Muscle layer of colon (tissue), 2 donors: ENCODE measurements around the gene PYGB.

ENCODE experiments used
- H3K27ac ChIP-seq: one replicate; pipeline ENCODE4 v1.7.0; 2013; ENCODE audit warnings: low read depth, mild to moderate bottlenecking, low read length, moderate library complexity
- H3K27me3 ChIP-seq, 2 donors: one replicate each; pipeline ENCODE4 v1.7.0; 2013; ENCODE audit warnings: low read length in 2 of 2, mild to moderate bottlenecking in 2 of 2; ENCODE audit not compliant: insufficient read depth in 2 of 2, control insufficient read depth in 1 of 2
- H3K36me3 ChIP-seq: one replicate; pipeline ENCODE4 v1.7.0; 2013; ENCODE audit warnings: mild to moderate bottlenecking, low read length; ENCODE audit not compliant: insufficient read depth
- H3K4me1 ChIP-seq: one replicate; pipeline ENCODE4 v1.7.0; 2013; ENCODE audit warnings: mild to moderate bottlenecking, low read length; ENCODE audit not compliant: insufficient read depth
- H3K4me3 ChIP-seq, 2 donors: one replicate each; pipeline ENCODE4 v1.7.0; 2013; ENCODE audit warnings: low read length in 2 of 2, low read depth in 1 of 2, mild to moderate bottlenecking in 1 of 2, moderate library complexity in 1 of 2
- H3K9ac ChIP-seq: one replicate; pipeline ENCODE4 v1.7.0; 2013; ENCODE audit warnings: low read length
- H3K9me3 ChIP-seq: one replicate; pipeline ENCODE4 v1.7.0; 2013; ENCODE audit warnings: mild to moderate bottlenecking, low read length
- donor health status: abdominal sarcoma.
- donor health status: Adenocarcinoma of cecum.

PYGB gene

DNA sequence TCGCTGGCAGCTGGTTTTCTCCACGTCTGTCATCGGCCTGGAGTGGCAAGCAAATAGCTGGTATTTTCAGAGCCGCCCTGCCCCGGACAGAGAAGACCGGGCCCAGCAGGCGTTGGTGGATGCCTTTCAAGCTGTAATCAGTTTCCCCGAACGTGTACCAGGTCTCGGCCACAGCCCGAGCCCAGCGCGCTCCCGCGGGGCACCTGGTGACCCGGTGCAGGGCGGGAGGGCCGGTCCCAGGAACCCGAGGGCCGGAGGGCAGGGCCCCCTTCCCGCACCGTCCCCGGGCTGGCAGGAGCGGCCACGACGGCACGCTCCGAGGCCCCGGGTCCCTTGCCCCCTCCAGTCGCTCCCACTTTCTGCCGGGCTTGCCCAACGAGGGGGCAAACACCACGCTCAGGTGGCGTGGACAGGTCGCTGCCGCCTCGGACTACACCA is 348 bp upstream of the PYGB start:
- H3K27ac ChIP-seq: peak overlapping the region; percentile 92
- no peaks in the 10 kb centered on the region for H3K36me3 ChIP-seq
- peak overlapping the region; percentile 65 to 78 for H3K4me3 ChIP-seq
- peaks cover 30% of the 10 kb centered on the region for H3K4me1 ChIP-seq
- H3K27me3 ChIP-seq: no peaks in the 10 kb centered on the region
- H3K9me3 ChIP-seq: no peaks in the 10 kb centered on the region
- H3K9ac ChIP-seq: peak overlapping the region; percentile 72

DNA sequence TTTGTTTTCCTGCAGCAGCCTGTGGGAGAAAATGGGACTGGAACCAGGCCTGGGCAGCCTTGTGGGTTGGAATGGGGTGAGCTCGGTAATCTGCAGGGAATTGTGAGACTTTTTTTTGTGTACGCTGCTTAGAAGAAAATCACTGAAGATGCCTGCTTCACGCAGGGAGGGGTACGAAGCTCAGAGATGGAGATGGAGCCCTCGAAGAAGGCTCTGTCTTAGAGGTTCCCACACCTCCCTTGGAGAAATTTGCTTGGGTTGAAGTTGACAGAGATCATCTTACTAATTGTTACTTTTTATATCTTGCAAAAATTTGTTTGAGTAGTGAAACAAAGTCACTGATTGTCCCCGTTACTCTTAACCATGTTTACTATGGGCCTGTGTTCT is 894 bp downstream of the PYGB start:
- H3K36me3 ChIP-seq: no peaks in the 10 kb centered on the region
- peak overlapping the region; percentile 50 for H3K27ac ChIP-seq
- peak overlapping the region; percentile 58 for H3K9ac ChIP-seq
- no peaks in the 10 kb centered on the region for H3K27me3 ChIP-seq
- H3K9me3 ChIP-seq: no peaks in the 10 kb centered on the region
- peaks cover 38% of the 10 kb centered on the region for H3K4me1 ChIP-seq
- H3K4me3 ChIP-seq: peak overlapping the region; percentile 80 to 89

DNA sequence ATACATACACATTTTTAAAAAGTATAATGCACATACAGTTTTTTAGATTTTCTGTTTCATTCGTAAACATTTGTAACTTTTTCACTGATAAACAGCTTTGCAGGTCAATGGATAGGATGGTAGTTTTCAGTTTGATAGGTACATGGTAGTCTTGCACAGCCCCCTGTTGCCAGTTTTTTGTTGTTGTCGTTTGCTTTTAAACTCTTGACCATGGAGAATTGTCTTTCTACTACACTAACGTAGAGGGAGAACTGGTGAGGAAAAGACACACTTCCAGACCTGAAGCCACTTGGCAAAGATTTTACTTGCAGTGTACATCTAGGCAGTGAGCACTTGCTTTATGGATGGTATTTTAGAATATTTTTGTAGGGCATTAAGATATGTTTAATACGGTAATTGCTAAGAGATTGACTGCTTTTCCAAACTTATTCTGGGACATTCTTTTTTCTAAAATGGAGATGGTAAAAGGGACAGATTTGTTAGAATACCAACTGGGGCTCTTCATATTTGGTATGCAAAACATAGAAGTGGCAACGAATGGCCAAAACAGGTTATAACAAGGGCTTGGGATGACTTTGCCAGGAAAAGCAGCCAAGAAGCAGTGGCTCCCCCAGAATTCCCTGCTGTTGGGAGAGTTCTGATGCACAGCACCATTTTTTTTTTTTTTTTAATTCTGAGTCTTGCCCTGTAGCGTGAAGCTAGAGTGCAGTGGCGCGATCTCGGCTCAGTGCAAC is 1.5 kb downstream of the PYGB start:
- no peaks in the 10 kb centered on the region for H3K27me3 ChIP-seq
- H3K27ac ChIP-seq: peak overlapping the region; percentile 50
- no peaks in the 10 kb centered on the region for H3K9me3 ChIP-seq
- H3K9ac ChIP-seq: peak overlapping the region; percentile 36
- H3K4me1 ChIP-seq: peaks cover 38% of the 10 kb centered on the region
- no peaks in the 10 kb centered on the region for H3K36me3 ChIP-seq
- H3K4me3 ChIP-seq: peak overlapping the region; percentile 80 to 89

DNA sequence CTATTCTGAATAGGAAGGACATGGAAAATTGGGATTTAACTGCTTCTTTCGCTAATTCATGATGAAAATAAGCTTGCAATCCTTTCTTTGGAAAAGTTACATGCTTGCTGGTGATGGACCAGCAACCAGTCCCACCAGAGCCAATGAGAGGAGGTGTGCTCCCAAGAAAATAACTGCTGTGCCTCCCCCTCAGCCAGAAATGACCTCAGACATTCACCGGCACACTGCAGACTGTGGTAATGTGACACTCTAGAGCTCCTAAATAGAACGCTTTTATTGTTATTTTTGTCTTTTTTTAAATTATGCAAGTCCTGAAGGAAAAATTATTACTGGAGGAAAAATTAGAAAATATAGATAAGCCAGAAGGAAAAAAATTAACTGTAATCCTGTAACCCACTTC is 2.6 kb downstream of the PYGB start:
- peak overlapping the region; percentile 50 for H3K27ac ChIP-seq
- no peaks in the 10 kb centered on the region for H3K27me3 ChIP-seq
- H3K36me3 ChIP-seq: peaks cover 6% of the 10 kb centered on the region
- peak overlapping the region in 1 of 2 donors; percentile 80 for H3K4me3 ChIP-seq
- peak overlapping the region; percentile 13 for H3K9ac ChIP-seq
- no peaks in the 10 kb centered on the region for H3K9me3 ChIP-seq
- peaks cover 50% of the 10 kb centered on the region for H3K4me1 ChIP-seq

DNA sequence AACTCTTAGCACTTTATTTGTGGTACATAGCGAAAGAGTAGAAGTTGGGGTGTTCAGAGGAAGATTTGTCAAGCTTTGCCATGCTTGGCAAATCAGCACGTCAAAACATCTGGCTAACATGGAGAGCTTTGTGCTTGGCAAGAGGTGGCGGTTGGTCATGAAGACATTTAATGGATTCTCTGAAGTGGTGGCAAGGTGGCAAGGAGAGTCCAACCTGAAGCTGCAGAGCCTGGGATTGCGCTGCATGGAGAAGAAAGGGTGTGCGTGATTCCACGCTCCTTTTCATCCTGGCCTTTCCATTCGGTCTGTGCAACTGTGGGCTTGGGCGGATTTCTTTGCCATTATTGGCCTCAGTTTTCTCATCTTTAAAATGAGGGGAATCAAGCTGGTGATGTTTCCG is 3.1 kb downstream of the PYGB start:
- Histone ChIP-seq H3K4me1 (peaks cover 55% of the 10 kb centered on the region), H3K36me3 (peaks cover 6% of the 10 kb centered on the region), H3K9ac (no peak overlapping the region), H3K27ac (peak overlapping the region; percentile 50), H3K4me3 (peak overlapping the region in 1 of 2 donors; percentile 1), H3K9me3 (no peaks in the 10 kb centered on the region), H3K27me3 (no peaks in the 10 kb centered on the region)

DNA sequence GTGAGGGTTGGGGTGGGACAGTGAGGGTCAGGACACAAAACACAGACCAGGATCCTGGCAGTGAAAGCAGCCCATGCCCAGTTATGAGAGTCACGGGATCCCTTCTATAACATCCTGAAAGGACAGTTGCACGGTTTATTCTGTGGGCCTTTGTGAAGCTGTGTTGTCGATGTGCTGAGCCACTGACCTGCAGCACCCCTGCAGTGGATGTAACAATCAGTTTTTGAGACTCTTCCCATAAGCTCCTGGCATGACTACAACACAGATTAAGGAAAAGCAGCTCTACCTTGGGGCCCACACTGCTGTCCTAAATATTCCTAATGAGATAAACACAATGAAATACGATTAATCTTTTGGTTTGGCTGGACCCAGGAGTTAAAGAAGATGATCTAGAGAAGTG is 3.7 kb downstream of the PYGB start:
- Histone ChIP-seq H3K4me1 (peaks cover 60% of the 10 kb centered on the region), H3K4me3 (peak overlapping the region in 1 of 2 donors; percentile 1), H3K9ac (peak overlapping the region; percentile 7)

DNA sequence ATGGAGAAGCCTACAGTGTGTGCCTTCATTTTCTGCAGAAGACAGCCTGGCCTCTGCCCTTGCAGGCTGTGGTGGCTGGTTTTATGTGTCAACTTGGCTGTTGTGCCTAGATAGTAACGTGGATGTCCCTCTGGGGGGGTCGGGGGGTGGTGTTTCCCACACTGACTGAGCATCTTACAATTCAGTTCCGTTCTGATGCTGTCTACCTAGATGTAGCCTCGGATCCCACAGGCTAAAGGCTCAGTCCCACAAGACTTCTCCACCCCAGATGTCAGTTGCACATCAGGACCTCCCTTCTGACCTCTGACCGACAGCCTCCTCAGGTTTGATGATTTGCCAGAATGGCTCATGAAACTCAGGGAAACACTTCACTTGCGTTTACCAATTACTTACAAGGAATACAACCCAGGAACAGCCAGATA is 4.4 kb downstream of the PYGB start:
- peaks cover 62% of the 10 kb centered on the region for H3K4me1 ChIP-seq
- H3K36me3 ChIP-seq: peaks cover 6% of the 10 kb centered on the region
- no peaks in the 10 kb centered on the region for H3K9me3 ChIP-seq
- H3K27me3 ChIP-seq: no peaks in the 10 kb centered on the region
- peak overlapping the region; percentile 7 for H3K9ac ChIP-seq
- peak overlapping the region; percentile 13 for H3K27ac ChIP-seq
- no peak overlapping the region for H3K4me3 ChIP-seq

More for the DNA sequence above, 3.7 kb downstream of the PYGB start:
- no peaks in the 10 kb centered on the region for H3K9me3 ChIP-seq
- H3K27ac ChIP-seq: peak overlapping the region; percentile 50
- peaks cover 6% of the 10 kb centered on the region for H3K36me3 ChIP-seq
- H3K27me3 ChIP-seq: no peaks in the 10 kb centered on the region

DNA sequence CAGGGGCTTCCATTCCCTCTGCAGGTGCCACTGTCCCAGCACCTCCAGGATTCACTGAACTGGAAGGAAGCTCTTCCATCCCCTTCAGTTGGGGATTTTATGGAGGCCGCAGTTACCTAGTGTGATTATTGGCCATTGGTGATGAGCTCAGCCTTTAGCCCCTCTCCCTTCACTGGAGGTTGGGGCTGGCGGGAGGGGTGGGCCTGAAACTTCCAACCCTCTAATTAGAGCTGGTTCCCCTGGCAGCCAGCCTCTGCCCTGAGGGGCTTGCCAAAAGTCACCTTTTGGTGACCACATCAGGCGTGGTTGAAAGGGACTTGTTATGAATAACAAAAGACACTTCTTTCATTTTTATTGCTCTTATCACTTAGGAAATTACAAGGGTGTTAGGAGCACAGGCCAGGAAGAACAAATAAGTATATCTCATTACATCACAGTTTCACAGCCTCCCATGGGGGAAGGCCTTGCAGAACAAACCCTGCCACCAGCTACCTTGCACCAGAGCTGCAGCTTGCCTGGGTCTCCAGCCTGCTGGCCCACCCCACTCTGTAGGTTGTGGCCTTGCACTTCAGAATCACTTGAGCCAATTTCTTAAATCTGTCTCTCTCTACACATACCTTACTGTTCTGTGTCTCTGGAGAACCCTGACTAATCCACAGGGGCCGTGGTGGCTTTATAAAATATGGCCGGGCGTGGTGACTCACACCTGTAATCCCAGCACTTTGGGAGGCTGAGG is 5.0 kb downstream of the PYGB start:
- Histone ChIP-seq H3K27ac (peak overlapping the region; percentile 13), H3K9ac (no peak overlapping the region), H3K36me3 (peaks cover 6% of the 10 kb centered on the region), H3K4me1 (peaks cover 65% of the 10 kb centered on the region), H3K27me3 (no peaks in the 10 kb centered on the region), H3K9me3 (no peaks in the 10 kb centered on the region), H3K4me3 (no peak overlapping the region)

DNA sequence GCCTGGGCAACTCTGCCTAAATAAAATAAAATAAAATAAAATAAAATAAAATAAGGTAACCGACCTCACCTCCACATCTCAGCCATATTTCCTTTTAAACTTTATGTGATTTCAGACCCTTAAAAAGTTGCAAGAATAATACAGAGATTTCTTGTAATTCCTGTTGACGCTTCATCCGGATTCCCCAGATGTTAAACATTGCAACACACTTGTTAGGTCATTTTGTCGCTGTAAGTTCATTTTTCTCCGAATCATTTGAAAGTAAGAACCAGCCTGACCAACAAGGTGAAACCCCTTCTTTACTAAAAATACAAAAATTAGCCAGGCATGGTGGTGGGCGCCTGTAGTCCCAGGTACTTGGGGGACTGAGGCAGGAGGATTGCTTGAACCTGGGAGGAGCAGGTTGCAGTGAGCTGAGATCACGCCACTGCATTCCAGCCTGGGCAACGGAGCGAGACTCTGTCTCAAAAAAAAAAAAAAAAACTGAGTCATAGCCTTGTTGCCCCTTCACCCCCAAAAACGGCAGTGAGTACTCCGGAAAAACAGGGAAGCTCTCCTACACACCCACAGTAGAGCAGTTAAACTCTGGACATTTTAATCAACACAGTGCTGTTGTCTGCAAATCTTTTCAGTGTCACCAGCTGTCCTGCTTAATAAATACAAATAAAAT is 5.9 kb downstream of the PYGB start:
- Histone ChIP-seq H3K4me1 (peaks cover 72% of the 10 kb centered on the region), H3K27me3 (no peaks in the 10 kb centered on the region), H3K36me3 (peaks cover 6% of the 10 kb centered on the region), H3K27ac (no peak overlapping the region), H3K4me3 (no peak overlapping the region), H3K9me3 (no peaks in the 10 kb centered on the region), H3K9ac (no peak overlapping the region)

DNA sequence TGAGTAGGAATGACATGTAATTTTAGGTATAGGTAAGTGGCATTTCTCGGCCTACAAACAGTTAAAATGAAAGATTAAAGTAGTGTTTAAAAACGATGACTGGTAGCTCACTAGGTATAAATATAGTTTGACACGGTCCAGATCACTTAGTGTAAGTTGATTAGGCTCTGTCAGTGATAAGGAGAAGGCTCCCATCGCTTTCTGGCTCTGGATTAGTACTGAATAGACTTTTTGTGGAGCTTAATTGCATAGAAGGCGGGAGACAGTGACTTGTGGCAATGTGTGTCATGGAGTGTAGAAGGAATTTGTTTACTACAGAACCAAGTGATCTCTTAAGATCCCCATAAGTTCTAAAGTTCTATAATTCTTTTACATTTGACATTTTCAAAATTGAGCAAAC is 6.7 kb downstream of the PYGB start:
- Histone ChIP-seq H3K27me3 (no peaks in the 10 kb centered on the region), H3K4me1 (peaks cover 74% of the 10 kb centered on the region), H3K9me3 (no peaks in the 10 kb centered on the region), H3K9ac (no peak overlapping the region), H3K27ac (no peak overlapping the region), H3K36me3 (peaks cover 12% of the 10 kb centered on the region), H3K4me3 (no peak overlapping the region)

DNA sequence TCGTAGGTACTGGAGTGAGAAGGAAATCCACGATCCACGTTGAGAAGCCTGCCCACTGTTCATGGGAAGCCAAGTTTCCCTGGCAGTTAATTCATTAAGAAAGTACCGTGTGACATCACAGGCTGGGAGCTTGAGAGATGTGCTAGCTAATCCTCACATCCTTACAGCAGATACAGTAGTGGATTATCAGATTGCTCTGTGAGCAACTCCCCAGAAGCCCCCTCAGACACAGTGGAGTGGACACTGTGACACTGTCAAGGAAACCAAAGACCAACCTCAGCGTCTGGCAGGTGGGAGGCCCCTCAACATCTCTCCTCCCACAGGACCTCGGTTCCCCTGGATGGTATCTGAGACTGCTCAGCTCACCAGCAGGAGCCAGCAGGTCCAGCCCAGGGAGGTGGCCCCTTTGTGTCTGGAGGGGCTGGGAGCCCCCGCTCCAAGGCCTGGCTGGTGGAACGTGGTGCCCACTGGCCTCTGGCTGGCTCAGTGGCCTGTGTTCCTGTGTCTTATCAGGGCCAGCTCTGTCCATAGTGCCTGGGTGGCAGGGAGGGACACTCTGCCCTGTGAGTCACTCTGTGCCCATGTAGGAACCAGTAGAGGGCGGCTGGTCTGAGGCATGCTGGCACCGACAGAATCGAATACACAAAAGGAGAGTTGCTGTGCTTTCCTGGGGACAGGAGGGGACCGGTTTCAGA is 7.2 kb downstream of the PYGB start:
- Histone ChIP-seq H3K27ac (peak overlapping the region; percentile 28), H3K27me3 (no peaks in the 10 kb centered on the region), H3K9ac (no peak overlapping the region), H3K9me3 (no peaks in the 10 kb centered on the region), H3K4me1 (peaks cover 73% of the 10 kb centered on the region), H3K4me3 (no peak overlapping the region), H3K36me3 (peaks cover 17% of the 10 kb centered on the region)
